DOHH2 (cell line): ENCODE results near the gene SLC6A8.

Source experiments
- CTCF ChIP-seq: fragments of 200-600 bp; sonication (generic); IDR thresholded peaks from one replicate; pipeline ENCODE4 v1.5.1; 2014; ENCODE audit warnings: antibody characterized with exemption, mild to moderate bottlenecking, low read depth, low read length; ENCODE audit not compliant: poor library complexity, severe bottlenecking
- EZH2phosphoT487 ChIP-seq: fragments of 200-600 bp; sonication (generic); IDR thresholded peaks from 2 replicates; pipeline ENCODE4 v1.6.1; 2017; ENCODE audit warnings: borderline replicate concordance, mild to moderate bottlenecking, antibody characterized with exemption, low read length, moderate library complexity, mixed read lengths

GRCh38 chrX:153731117-153731844 lies 43.6 kb downstream of the SLC6A8 start:
- no peak for TF ChIP-seq CTCF
- no peak for TF ChIP-seq EZH2phosphoT487
